Motor neuron (in vitro differentiated cells): ENCODE measurements around the gene RASGEF1C. TPM values are rescaled to one million over a fixed set of nuclear protein-coding genes. Genes with fewer than 3 reads are reported as not detected.
A peak's percentile ranks its signal among the peaks of the same experiment; 100 is the strongest.

ENCODE experiments used
- ATAC-seq, 8 experiments: fragments of 200-7000 bp; cut with Tn5 transposase; replicated peaks in 6 of 8; 2 replicates each; pipeline ENCODE4 v1.8.0; 2021; ENCODE audit warnings: mild to moderate bottlenecking in 8 of 8, moderate library complexity in 8 of 8
- H3K27ac ChIP-seq, 2 donors: fragments of 250-450 bp; sonication (Bioruptor Pico); 2 replicates each; pipeline ENCODE4 v1.9.0; 2021; ENCODE audit warnings: antibody characterized with exemption in 2 of 2, mild to moderate bottlenecking in 2 of 2, moderate library complexity in 1 of 2
- H3K4me1 ChIP-seq, 2 donors: fragments of 250-450 bp; sonication (Bioruptor Pico); replicated peaks in 1 of 2; 2 replicates each; pipeline ENCODE4 v1.6.1; 2021; ENCODE audit warnings: antibody characterized with exemption in 2 of 2, mild to moderate bottlenecking in 2 of 2, moderate library complexity in 1 of 2
- H3K4me3 ChIP-seq, 5 donors: fragments of 250-450 bp; sonication (Bioruptor Pico); 2 replicates each; pipeline ENCODE4 v1.9.0; 2021; ENCODE audit warnings: antibody characterized with exemption in 5 of 5, mild to moderate bottlenecking in 5 of 5, moderate library complexity in 4 of 5
- WGBS, 10 experiments: fragments of 450-650 bp; shearing (Covaris generic); methylation state at CpG; one replicate each; pipeline ENCODE4 v1.0.0; 2022; 5-methylcytosine and 5-hydroxymethylcytosine counted together
- in situ Hi-C, 9 experiments: fragments of 400-800 bp; cut with MboI; loops; one replicate each; pipeline ENCODE4 v1.15.0; 2021; ENCODE audit warnings: low sequenced_read_pairs in 9 of 9, low pct_unique_long_range_greater_than_20kb in 2 of 9; ENCODE audit not compliant: unreplicated experiment in 9 of 9
- total RNA-seq, 8 experiments: library from RNA; unstranded; fragments of 300-600 nt; gene quantifications; 2 replicates each; pipeline versions ENCODE4 v1.2.3 to v1.2.4, GENCODE V29; 2022

The RASGEF1C gene
- total RNA-seq, 8 experiments from 2014 or later = 1.2 to 3.3 (median 1.3) TPM; not detected in 3

- peaks cover 0 to 11% of the 10 kb centered on the region in 2 donors for H3K4me1 ChIP-seq
- no peak for ATAC-seq
- H3K4me3 ChIP-seq = peak overlapping the region in 4 of 5 donors; percentile 49 to 95 (median 56)
- WGBS, 10 experiments = 0 to 40% methylated on average over 1 of the region's 14 CpGs; no CpG with 5 or more reads in 8 of the 10 experiments
- no peak overlapping the region for H3K27ac ChIP-seq
- in situ Hi-C loops = no loop called here
These were observed 975 bp downstream of the RASGEF1C start for GRCh38 chr5:180208038-180208434.

- Histone ChIP-seq H3K4me1 (peaks cover 0 to 11% of the 10 kb centered on the region in 2 donors), H3K27ac (no peak overlapping the region), H3K4me3 (no peak overlapping the region)
- WGBS, 10 experiments = 60% methylated on average over 1 of the region's 25 CpGs; no CpG with 5 or more reads in 9 of the 10 experiments
- in situ Hi-C loops = no loop called here
- no peak for ATAC-seq
These were observed 1.4 kb downstream of the RASGEF1C start for GRCh38 chr5:180207593-180207992.

GRCh38 chr5:180206993-180207392 is 2.0 kb downstream of the RASGEF1C start:
- in situ Hi-C loops = no loop called here
- WGBS, 10 experiments = 56 to 100% (median 79%) methylated on average over 1 to 10 of the region's 11 CpGs; no CpG with 5 or more reads in 1 of the 10 experiments
- Histone ChIP-seq H3K4me3 (no peak overlapping the region), H3K4me1 (peaks cover 0 to 11% of the 10 kb centered on the region in 2 donors), H3K27ac (no peak overlapping the region)
- ATAC-seq = no peak

GRCh38 chr5:180205916-180206315 is 3.1 kb downstream of the RASGEF1C start:
- WGBS, 10 experiments = 0 to 86% (median 73%) methylated on average over 1 of the region's 1 CpG; no CpG with 5 or more reads in 6 of the 10 experiments
- in situ Hi-C loops = no loop called here
- H3K4me1 ChIP-seq = peaks cover 0 to 11% of the 10 kb centered on the region in 2 donors
- no peak for ATAC-seq
- H3K27ac ChIP-seq = no peak overlapping the region
- no peak overlapping the region for H3K4me3 ChIP-seq

GRCh38 chr5:180204276-180204819 is 4.7 kb downstream of the RASGEF1C start:
- Histone ChIP-seq H3K4me1 (peaks cover 0 to 9% of the 10 kb centered on the region in 2 donors), H3K4me3 (no peak overlapping the region), H3K27ac (no peak overlapping the region)
- no peak for ATAC-seq
- 40 to 100% (median 75%) methylated on average over 1 of the region's 1 CpG; no CpG with 5 or more reads in 1 of the 10 experiments for WGBS, 10 experiments
- in situ Hi-C loops = no loop called here

- Histone ChIP-seq H3K4me1 (peaks cover 0 to 2% of the 10 kb centered on the region in 2 donors), H3K4me3 (no peak overlapping the region), H3K27ac (no peak overlapping the region)
- WGBS, 10 experiments = 0 to 95% (median 71%) methylated on average over 1 to 7 of the region's 8 CpGs; no CpG with 5 or more reads in 4 of the 10 experiments
- ATAC-seq = no peak
- in situ Hi-C loops = no loop called here
These were observed 6.0 kb downstream of the RASGEF1C start for GRCh38 chr5:180202939-180203573.

- peak in 2 of 8 experiments; percentile 23 to 27 for ATAC-seq
- WGBS, 10 experiments = 46 to 86% (median 76%) methylated on average over 3 to 18 of the region's 23 CpGs
- Histone ChIP-seq H3K4me3 (no peak overlapping the region), H3K4me1 (no peaks in the 10 kb centered on the region), H3K27ac (no peak overlapping the region)
- in situ Hi-C loops = no loop called here
These were observed 7.7 kb downstream of the RASGEF1C start for GRCh38 chr5:180201051-180201987.

GRCh38 chr5:180199390-180199789 is 9.6 kb downstream of the RASGEF1C start:
- H3K27ac ChIP-seq = no peak overlapping the region
- 40 to 100% (median 91%) methylated on average over 1 to 7 of the region's 8 CpGs; no CpG with 5 or more reads in 3 of the 10 experiments for WGBS, 10 experiments

GRCh38 chr5:180198208-180198607 is 10.8 kb downstream of the RASGEF1C start:
- no peak for ATAC-seq
- WGBS, 10 experiments = 43 to 100% (median 85%) methylated on average over 1 to 2 of the region's 4 CpGs; no CpG with 5 or more reads in 4 of the 10 experiments
- Histone ChIP-seq H3K27ac (no peak overlapping the region), H3K4me1 (no peaks in the 10 kb centered on the region), H3K4me3 (no peak overlapping the region)
- in situ Hi-C loops = no loop called here

More at GRCh38 chr5:180199390-180199789, 9.6 kb downstream of the RASGEF1C start:
- Histone ChIP-seq H3K4me1 (no peaks in the 10 kb centered on the region), H3K4me3 (no peak overlapping the region)
- in situ Hi-C loops = no loop called here
- ATAC-seq = no peak

- ATAC-seq = peak in 2 of 8 experiments; percentile 36 to 44
- Histone ChIP-seq H3K4me3 (no peak overlapping the region), H3K4me1 (no peaks in the 10 kb centered on the region), H3K27ac (no peak overlapping the region)
- 0 to 80% (median 13%) methylated on average over 1 to 10 of the region's 14 CpGs; no CpG with 5 or more reads in 3 of the 10 experiments for WGBS, 10 experiments
- in situ Hi-C loops = no loop called here
These were observed 11.9 kb downstream of the RASGEF1C start for GRCh38 chr5:180197016-180197702.

- Histone ChIP-seq H3K4me3 (no peak overlapping the region), H3K27ac (no peak overlapping the region), H3K4me1 (no peaks in the 10 kb centered on the region)
- ATAC-seq = peak in 1 of 8 experiments; percentile 38
- in situ Hi-C loops = no loop called here
- 30 to 97% (median 86%) methylated on average over 2 to 19 of the region's 34 CpGs; no CpG with 5 or more reads in 1 of the 10 experiments for WGBS, 10 experiments
These were observed 14.3 kb downstream of the RASGEF1C start for GRCh38 chr5:180194410-180195345.
